Panc1 (cell line): ENCODE data around the gene UAP1L1. TPM values are rescaled to one million over a fixed set of nuclear protein-coding genes. Genes with fewer than 3 reads are reported as not detected.

ENCODE experiments used
- ATAC-seq: fragments of 200-7000 bp; cut with Tn5 transposase; 2 replicates; pipeline ENCODE4 v1.9.1; 2020; ENCODE audit warnings: mild to moderate bottlenecking, moderate library complexity
- BruUV-seq: library from RNA; stranded (reverse); fragments of 400-500 nt; replicated peaks from 2 replicates; lab custom pipeline; 2021; lab: Mats Ljungman, UMichigan
- CTCF ChIA-PET: fragments of 300-600 bp; sonication (Branson Sonifier 250); formaldehyde crosslinking; loops from one replicate; lab custom pipeline; 2022; ENCODE audit warnings: antibody characterized with exemption; lab: Charles Lee
- POLR2A ChIA-PET: fragments of 300-600 bp; sonication (Branson Sonifier 250); formaldehyde crosslinking; loops from one replicate; lab custom pipeline; 2022; ENCODE audit warnings: antibody characterized with exemption; lab: Charles Lee
- DNase-seq: peaks from one replicate; pipeline ENCODE4 v3.0.0-alpha.2; 2010; ENCODE audit warnings: low read depth, low spot score
- H3K27ac ChIP-seq: 2 replicates; pipeline ENCODE4 v1.5.1; 2011; ENCODE audit warnings: mild to moderate bottlenecking, low read length, inconsistent platforms
- H3K27me3 ChIP-seq: fragments of 200-500 bp; sonication (Bioruptor generic); 2 replicates; pipeline ENCODE4 v1.6.0; 2014; ENCODE audit warnings: low read length, inconsistent platforms; ENCODE audit not compliant: control insufficient read depth, insufficient read depth
- H3K36me3 ChIP-seq: fragments of 200-500 bp; sonication (Bioruptor generic); 2 replicates; pipeline ENCODE4 v1.5.1; 2014; ENCODE audit warnings: inconsistent platforms, mild to moderate bottlenecking, low read length, moderate library complexity; ENCODE audit not compliant: control insufficient read depth, insufficient read depth
- H3K4me1 ChIP-seq: 2 replicates; pipeline ENCODE4 v1.5.1; 2011; ENCODE audit warnings: inconsistent platforms, mild to moderate bottlenecking, low read length, moderate library complexity; ENCODE audit not compliant: control insufficient read depth, insufficient read depth
- H3K4me3 ChIP-seq, 2 experiments: 2 replicates each; pipeline ENCODE4 v1.5.1; 2011 to 2012; ENCODE audit warnings: low read depth in 2 of 2, low read length in 2 of 2, mild to moderate bottlenecking in 2 of 2, inconsistent platforms in 1 of 2, moderate library complexity in 1 of 2
- H3K9me3 ChIP-seq: fragments of 200-500 bp; sonication (Bioruptor generic); 2 replicates; pipeline ENCODE4 v1.5.1; 2014; ENCODE audit warnings: low read depth, mild to moderate bottlenecking, inconsistent platforms, low read length, moderate library complexity; ENCODE audit not compliant: control insufficient read depth, insufficient read depth
- CTCF ChIP-seq: fragments of 450-650 bp; IDR thresholded peaks from 2 replicates; pipeline ENCODE4 v1.5.1; 2017; ENCODE audit warnings: mild to moderate bottlenecking
- POLR2AphosphoS5 ChIP-seq: IDR thresholded peaks from 2 replicates; pipeline ENCODE4 v1.6.1; 2012; ENCODE audit warnings: mild to moderate bottlenecking, low read depth, low read length, moderate library complexity
- REST ChIP-seq, 2 experiments: IDR thresholded peaks; 2 replicates each; pipeline ENCODE4 v1.6.1; 2011 to 2012; ENCODE audit warnings: low read depth in 2 of 2, control low read depth in 1 of 2, low read length in 1 of 2, mild to moderate bottlenecking in 1 of 2, moderate library complexity in 1 of 2; ENCODE audit not compliant: insufficient read depth in 1 of 2
- SIN3A ChIP-seq: IDR thresholded peaks from 2 replicates; pipeline ENCODE4 v1.6.1; 2012; ENCODE audit warnings: low read depth, mild to moderate bottlenecking, low read length, moderate library complexity, borderline replicate concordance; ENCODE audit not compliant: insufficient read depth
- TCF7L2 ChIP-seq: IDR thresholded peaks from 2 replicates; pipeline ENCODE4 v1.6.1; 2011; ENCODE audit warnings: mild to moderate bottlenecking, low read depth, low read length, inconsistent platforms
- in situ Hi-C: cut with HindIII; loops from 2 replicates; pipeline ENCODE4 v1.10.0; 2016; ENCODE audit warnings: low sequenced_read_pairs, low pct_unique_long_range_greater_than_20kb
- intact Hi-C: fragments of 100-400 bp; cut with micrococcal nuclease; formaldehyde crosslinking; loops from one replicate; pipeline ENCODE4 v1.10.0; 2022; ENCODE audit not compliant: unreplicated experiment
- total RNA-seq: library from RNA; stranded (reverse); gene quantifications from one replicate; pipeline ENCODE4 v1.2.1, GENCODE V29; 2021; ENCODE audit not compliant: unreplicated experiment

UAP1L1 gene
- total RNA-seq, 1 experiment from 2014 or later: 23.1 TPM

GRCh38 chr9:137040568-137040967, 36.7 kb upstream of the UAP1L1 start:
- intact Hi-C loops: no loop called here
- ATAC-seq: no peak
- H3K4me1 ChIP-seq: peaks cover 10% of the 10 kb centered on the region; the same call in 1 of the 2 replicates
- no peak overlapping the region for H3K27ac ChIP-seq
- in situ Hi-C loops: no loop called here
- TF ChIP-seq SIN3A (no peak), REST (IDR thresholded peaks at IDR 0.05; ENCODE audit: insufficient read depth in 1 of 2, low read depth in 2 of 2, low read length in 1 of 2) (no peak), CTCF (no peak), POLR2AphosphoS5 (no peak), TCF7L2 (no peak)
- DNase-seq: no peak
- no peak overlapping the region for H3K4me3 ChIP-seq
- no peaks in the 10 kb centered on the region for H3K27me3 ChIP-seq
- H3K9me3 ChIP-seq: no peaks in the 10 kb centered on the region
- BruUV-seq: no TSS peak
- no peaks in the 10 kb centered on the region for H3K36me3 ChIP-seq
- ChIA-PET CTCF (no interaction called here), POLR2A (no interaction called here)

GRCh38 chr9:137041124-137041523, 36.2 kb upstream of the UAP1L1 start:
- ChIA-PET CTCF (no interaction called here), POLR2A (no interaction called here)
- no peaks in the 10 kb centered on the region for H3K36me3 ChIP-seq
- intact Hi-C loops: no loop called here
- no peaks in the 10 kb centered on the region for H3K27me3 ChIP-seq
- TF ChIP-seq REST (IDR thresholded peaks at IDR 0.05; ENCODE audit: insufficient read depth in 1 of 2, low read depth in 2 of 2, low read length in 1 of 2) (no peak), TCF7L2 (no peak), SIN3A (no peak), POLR2AphosphoS5 (no peak), CTCF (no peak)
- ATAC-seq (no peak), DNase-seq (no peak)
- H3K27ac ChIP-seq: no peak overlapping the region
- H3K9me3 ChIP-seq: no peaks in the 10 kb centered on the region
- no peak overlapping the region for H3K4me3 ChIP-seq
- no TSS peak for BruUV-seq
- peaks cover 10% of the 10 kb centered on the region; the same call in 1 of the 2 replicates for H3K4me1 ChIP-seq
- in situ Hi-C loops: no loop called here
